K562 (cell line): ENCODE measurements around the gene TCEANC. TPM values are rescaled to one million over a fixed set of nuclear protein-coding genes. Genes with fewer than 3 reads are reported as not detected.
"Not testable (repeated sequence)": the region's sequence is repeated elsewhere in the genome, so short reads cannot be mapped to it uniquely, and the experiment has no call there.

ENCODE experiments used
- ATAC-seq: fragments of 200-7000 bp; cut with Tn5 transposase; 3 replicates; pipeline ENCODE4 v1.9.1; 2020; ENCODE audit warnings: moderate library complexity
- BruUV-seq: library from RNA; stranded (reverse); fragments of 400-500 nt; replicated peaks from 2 replicates; lab custom pipeline; 2021; lab: Mats Ljungman, UMichigan
- CTCF ChIA-PET: fragments of 300-600 bp; formaldehyde crosslinking; extraction: SDS; loops from one replicate; lab custom pipeline; 2021; ENCODE audit warnings: low intra/inter-chr PET ratio; lab: Yijun Ruan, JAX
- POLR2A ChIA-PET: fragments of 300-600, 350-650 bp; sonication (Branson Sonifier 250); formaldehyde crosslinking; extraction: SDS; loops from one replicate; lab custom pipeline; 2021; ENCODE audit warnings: antibody characterized with exemption, inconsistent platforms; lab: Yijun Ruan, JAX
- DNase-seq, 4 experiments: peaks; one replicate each; pipeline versions ENCODE4 v3.0.0 to v3.0.0-alpha.2; 2011 to 2018; ENCODE audit warnings: low spot score in 3 of 4, mixed read lengths in 3 of 4; ENCODE audit errors: extremely low read depth in 1 of 4
- FAIRE-seq: peaks from 2 replicates; lab custom pipeline; 2011; peaks lifted over from hg19 to GRCh38; lab: Jason Lieb, UNC
- H2AFZ ChIP-seq: 2 replicates; pipeline ENCODE4 v1.6.0; 2011; ENCODE audit warnings: low read depth, low read length, control low read depth, inconsistent platforms
- H3K27ac ChIP-seq: fragments of 200-600 bp; 3 replicates; pipeline ENCODE4 v1.8.0; 2011; ENCODE audit warnings: low read depth, mild to moderate bottlenecking, control low read depth, inconsistent platforms, low read length, moderate library complexity, mixed read lengths; ENCODE audit errors: extremely low read depth
- H3K27me3 ChIP-seq, 2 experiments: fragments of 300-600 bp in 1 of 2; 2 replicates in 1 of 2; 3 replicates in 1 of 2; pipeline versions ENCODE4 v1.6.0 to v1.8.0; 2011; ENCODE audit warnings: inconsistent platforms in 2 of 2, low read length in 2 of 2, mild to moderate bottlenecking in 1 of 2, mixed read lengths in 1 of 2, moderate library complexity in 1 of 2; ENCODE audit not compliant: control insufficient read depth in 2 of 2, insufficient read depth in 2 of 2
- H3K36me3 ChIP-seq: fragments of 300-600 bp; 3 replicates; pipeline ENCODE4 v1.8.0; 2011; ENCODE audit warnings: mild to moderate bottlenecking, low read length, inconsistent platforms; ENCODE audit not compliant: control insufficient read depth, insufficient read depth
- H3K4me1 ChIP-seq, 2 experiments: fragments of 200-600 bp in 1 of 2; replicated peaks in 1 of 2; 2 replicates in 1 of 2; 3 replicates in 1 of 2; pipeline versions ENCODE4 v1.5.1 to v1.8.0; 2011; ENCODE audit warnings: inconsistent platforms in 2 of 2, low read length in 2 of 2, mild to moderate bottlenecking in 1 of 2, mixed read lengths in 1 of 2, moderate library complexity in 1 of 2; ENCODE audit not compliant: control insufficient read depth in 2 of 2, insufficient read depth in 2 of 2
- H3K4me2 ChIP-seq: 2 replicates; pipeline ENCODE4 v1.6.1; 2011; ENCODE audit warnings: low read length, control low read depth, inconsistent platforms, mixed read lengths; ENCODE audit not compliant: insufficient read depth
- H3K4me3 ChIP-seq: fragments of 200-600 bp; sonication (generic), shearing (Covaris generic); 2 replicates; pipeline ENCODE4 v1.5.1; 2016; ENCODE audit warnings: control low read depth, inconsistent platforms
- H3K79me2 ChIP-seq: fragments of 200-600 bp; 3 replicates; pipeline ENCODE4 v1.8.0; 2011; ENCODE audit warnings: low read length, inconsistent platforms; ENCODE audit not compliant: control insufficient read depth, insufficient read depth
- H3K9ac ChIP-seq, 2 experiments: 2 replicates each; pipeline versions ENCODE4 v1.6.0 to v1.6.1; 2011; ENCODE audit warnings: low read depth in 2 of 2, low read length in 2 of 2, control low read depth in 1 of 2, inconsistent platforms in 1 of 2, mild to moderate bottlenecking in 1 of 2, mixed read lengths in 1 of 2; ENCODE audit not compliant: insufficient read depth in 1 of 2
- H3K9me1 ChIP-seq: one replicate; pipeline ENCODE4 v1.6.0; 2011; ENCODE audit warnings: inconsistent platforms, mild to moderate bottlenecking, low read length, moderate library complexity; ENCODE audit not compliant: control insufficient read depth, insufficient read depth
- H3K9me3 ChIP-seq: replicated peaks from 2 replicates; pipeline ENCODE4 v1.5.1; 2011; ENCODE audit warnings: low read depth, low read length, inconsistent platforms; ENCODE audit not compliant: control insufficient read depth, insufficient read depth
- H4K20me1 ChIP-seq: replicated peaks from 2 replicates; pipeline ENCODE4 v1.6.1; 2011; ENCODE audit warnings: low read length, inconsistent platforms, mixed read lengths; ENCODE audit not compliant: control insufficient read depth, insufficient read depth
- BRF1 ChIP-seq: IDR thresholded peaks from 3 replicates; pipeline ENCODE4 v1.6.1; 2011; ENCODE audit warnings: borderline replicate concordance, mild to moderate bottlenecking; ENCODE audit not compliant: insufficient read length; ENCODE audit errors: extremely low read depth
- CC2D1A ChIP-seq: fragments of 450-650 bp; IDR thresholded peaks from 2 replicates; pipeline ENCODE4 v1.6.1; 2017; ENCODE audit warnings: mild to moderate bottlenecking
- HMG20B ChIP-seq: fragments of 250-450 bp; sonication (Bioruptor Pico); IDR thresholded peaks from 2 replicates; pipeline ENCODE4 v1.5.0; 2021; ENCODE audit warnings: mild to moderate bottlenecking
- ILK ChIP-seq: fragments of 450-650 bp; IDR thresholded peaks from 2 replicates; pipeline ENCODE4 v1.6.1; 2016; ENCODE audit warnings: missing genetic modification characterization, low read depth, mild to moderate bottlenecking, missing compliant biosample characterization, moderate library complexity, borderline replicate concordance
- NCOA4 ChIP-seq: fragments of 450-650 bp; IDR thresholded peaks from 2 replicates; pipeline ENCODE4 v1.6.1; 2018; ENCODE audit warnings: mild to moderate bottlenecking; ENCODE audit not compliant: partially characterized antibody
- POLR2B ChIP-seq: fragments of 450-650 bp; IDR thresholded peaks from 2 replicates; pipeline ENCODE4 v1.6.1; 2018; ENCODE audit warnings: low read depth; ENCODE audit not compliant: partially characterized antibody
- RBM15 ChIP-seq: fragments of 200-400 bp; formaldehyde crosslinking; IDR thresholded peaks from 2 replicates; pipeline ENCODE4 v1.6.1; 2018; ENCODE audit warnings: mild to moderate bottlenecking, low read length, moderate library complexity; ENCODE audit not compliant: insufficient read depth
- U2AF1 ChIP-seq: fragments of 200-400 bp; formaldehyde crosslinking; optimal IDR thresholded peaks from 2 replicates; pipeline ENCODE3; 2017; ENCODE audit warnings: mild to moderate bottlenecking, low read depth, low read length, moderate library complexity
- ZBTB8A ChIP-seq: fragments of 450-650 bp; IDR thresholded peaks from 2 replicates; pipeline ENCODE4 v1.6.1; 2018; ENCODE audit warnings: mild to moderate bottlenecking, moderate library complexity; ENCODE audit not compliant: partially characterized antibody
- ZNF146 ChIP-seq: IDR thresholded peaks from one replicate; pipeline ENCODE4 v1.6.1; 2018; ENCODE audit warnings: missing compliant biosample characterization; ENCODE audit not compliant: unreplicated experiment
- WGBS: fragments of 100-300 bp; shearing (Covaris generic); methylation state at CpG from one replicate; pipeline ENCODE4 v1.1.6; 2016; ENCODE audit warnings: low coverage, mixed read lengths; ENCODE audit not compliant: insufficient coverage; ENCODE audit errors: missing lambda C conversion rate; 5-methylcytosine and 5-hydroxymethylcytosine counted together
- in situ Hi-C: fragments of 300-500 bp; cut with MboI; formaldehyde crosslinking; loops from 4 replicates; pipeline ENCODE4 v1.15.0; 2018; ENCODE audit warnings: inconsistent platforms, mixed read lengths
- intact Hi-C: fragments of 100-400 bp; cut with micrococcal nuclease; formaldehyde crosslinking; loops from 2 replicates; pipeline ENCODE4 v1.14.2; 2022
- polyA plus RNA-seq, 8 experiments: library from polyadenylated mRNA; depleted of rRNA in 4 of 8; stranded (reverse) in 5 of 8; unstranded in 3 of 8; fragments of >200 nt; fragmentation: Nextera tagmentation in 2 of 8; fragmentation: Illumina TruSeq in 1 of 8; extraction: Ambion mirVana in 2 of 8; extraction: Trizol in 1 of 8; gene quantifications; 2 replicates each; pipeline versions ENCODE4 v1.2.1 to v1.2.3, GENCODE V29; 2011 to 2014; ENCODE audit warnings: inconsistent platforms in 1 of 8, missing spikeins in 1 of 8
- total RNA-seq, 7 experiments: library from RNA; depleted of rRNA in 6 of 7; stranded (reverse); fragments of >200 nt in 6 of 7; fragmentation: Illumina TruSeq in 2 of 7; extraction: Trizol in 2 of 7; gene quantifications; 2 replicates each; pipeline versions ENCODE4 v1.2.1 to v1.2.3, GENCODE V29; 2011 to 2021; ENCODE audit warnings: low replicate concordance in 1 of 7
- TF ChIP-seq, protein P1 (sequence below): fragments of 450-650 bp; IDR thresholded peaks from 2 replicates; pipeline ENCODE4 v1.7.0; 2016; ENCODE audit warnings: borderline replicate concordance
- TF ChIP-seq, protein P2 (sequence below): fragments of 250-450 bp; sonication (Bioruptor Pico); IDR thresholded peaks from 2 replicates; pipeline ENCODE4 v1.5.0; 2022; ENCODE audit warnings: mild to moderate bottlenecking

Gene TCEANC
- total and polyA plus RNA-seq, 9 of the 15 experiments (the other 6 are each of a cell fraction or from before 2014, with no cell fraction given) = 1.2 to 2.8 (median 2.0) TPM

DNA sequence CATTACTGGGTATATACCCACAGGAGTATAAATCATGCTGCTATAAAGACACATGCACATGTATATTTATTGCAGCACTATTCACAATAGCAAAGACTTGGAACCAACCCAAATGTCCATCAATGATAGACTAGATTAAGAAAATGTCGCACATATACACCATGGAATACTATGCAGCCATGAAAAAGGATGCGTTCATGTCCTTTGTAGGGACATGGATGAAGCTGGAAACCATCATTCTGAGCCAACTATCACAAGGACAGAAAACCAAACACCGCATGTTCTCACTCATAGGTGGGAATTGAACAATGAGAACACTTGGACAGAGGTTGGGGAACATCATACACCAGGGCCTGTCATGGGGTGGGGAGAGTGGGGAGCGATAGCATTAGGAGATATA lies 26.8 kb downstream of the TCEANC start:
- H3K4me1 ChIP-seq, H3K27me3 ChIP-seq, CTCF ChIA-PET, H3K27ac ChIP-seq, in situ Hi-C loops, intact Hi-C loops, H3K9me1 ChIP-seq, FAIRE-seq, H2AFZ ChIP-seq, DNase-seq, BruUV-seq, H3K4me2 ChIP-seq, H3K79me2 ChIP-seq, H3K4me3 ChIP-seq, ATAC-seq, H3K9me3 ChIP-seq, H3K36me3 ChIP-seq, H4K20me1 ChIP-seq, H3K9ac ChIP-seq: not testable (repeated sequence)
- peak; percentile 65 for TF ChIP-seq ZNF146 (CRISPR knock-in tag)
- WGBS = 21% methylated on average over 2 of the region's 4 CpGs
- POLR2A ChIA-PET = interaction anchor here (1.6 kb wide), 1 partner anchor 19 kb away, joined by 4 read pairs; no protein-coding TSS in a partner anchor

DNA sequence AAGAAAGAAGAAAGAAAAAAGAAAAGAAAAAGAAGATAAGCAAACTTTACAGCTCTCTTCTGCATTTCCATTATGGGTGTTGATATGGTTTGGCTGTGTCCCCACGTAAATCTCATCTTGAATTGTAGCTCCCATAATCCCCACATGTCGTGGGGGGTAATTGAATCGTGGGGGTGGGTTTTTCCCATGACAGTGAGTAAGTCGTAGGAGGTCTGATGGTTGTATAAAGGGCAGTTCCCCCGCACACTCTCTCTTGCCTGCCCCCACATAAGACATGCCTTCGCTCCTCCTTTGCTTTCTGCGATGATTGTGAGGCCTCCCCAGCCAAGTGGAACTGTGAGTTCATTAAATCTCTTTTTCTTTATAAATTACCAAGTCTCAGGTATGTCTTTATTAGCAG lies 28.7 kb downstream of the TCEANC start:
- intact Hi-C loops = no loop called here
- H3K27me3 ChIP-seq = no peaks in the 10 kb centered on the region
- ATAC-seq (no peak), FAIRE-seq (no peak), DNase-seq (no peak)
- no peak overlapping the region for H3K27ac ChIP-seq
- WGBS = 60% methylated on average over 7 of the region's 7 CpGs
- H4K20me1 ChIP-seq = no peaks in the 10 kb centered on the region
- no peaks in the 10 kb centered on the region for H3K9me1 ChIP-seq
- no peak overlapping the region for H2AFZ ChIP-seq
- H3K4me1 ChIP-seq = no peaks in the 10 kb centered on the region
- H3K9ac ChIP-seq = no peak overlapping the region
- no peak overlapping the region for H3K4me2 ChIP-seq
- no peak overlapping the region for H3K4me3 ChIP-seq
- H3K36me3 ChIP-seq = no peaks in the 10 kb centered on the region
- H3K79me2 ChIP-seq = no peaks in the 10 kb centered on the region
- BruUV-seq = no TSS peak
- ChIA-PET CTCF (no interaction called here), POLR2A (no interaction called here)
- H3K9me3 ChIP-seq = no peaks in the 10 kb centered on the region
- in situ Hi-C loops = no loop called here
- TF ChIP-seq BRF1 (no peak), ILK (tag) (no peak), ZBTB8A (no peak), HMG20B (no peak), CC2D1A (no peak), NCOA4 (no peak), POLR2B (no peak), U2AF1 (no peak), RBM15 (no peak)
- TF ChIP-seq, protein P1, sequence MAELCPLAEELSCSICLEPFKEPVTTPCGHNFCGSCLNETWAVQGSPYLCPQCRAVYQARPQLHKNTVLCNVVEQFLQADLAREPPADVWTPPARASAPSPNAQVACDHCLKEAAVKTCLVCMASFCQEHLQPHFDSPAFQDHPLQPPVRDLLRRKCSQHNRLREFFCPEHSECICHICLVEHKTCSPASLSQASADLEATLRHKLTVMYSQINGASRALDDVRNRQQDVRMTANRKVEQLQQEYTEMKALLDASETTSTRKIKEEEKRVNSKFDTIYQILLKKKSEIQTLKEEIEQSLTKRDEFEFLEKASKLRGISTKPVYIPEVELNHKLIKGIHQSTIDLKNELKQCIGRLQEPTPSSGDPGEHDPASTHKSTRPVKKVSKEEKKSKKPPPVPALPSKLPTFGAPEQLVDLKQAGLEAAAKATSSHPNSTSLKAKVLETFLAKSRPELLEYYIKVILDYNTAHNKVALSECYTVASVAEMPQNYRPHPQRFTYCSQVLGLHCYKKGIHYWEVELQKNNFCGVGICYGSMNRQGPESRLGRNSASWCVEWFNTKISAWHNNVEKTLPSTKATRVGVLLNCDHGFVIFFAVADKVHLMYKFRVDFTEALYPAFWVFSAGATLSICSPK = no peak
- TF ChIP-seq, protein P2, sequence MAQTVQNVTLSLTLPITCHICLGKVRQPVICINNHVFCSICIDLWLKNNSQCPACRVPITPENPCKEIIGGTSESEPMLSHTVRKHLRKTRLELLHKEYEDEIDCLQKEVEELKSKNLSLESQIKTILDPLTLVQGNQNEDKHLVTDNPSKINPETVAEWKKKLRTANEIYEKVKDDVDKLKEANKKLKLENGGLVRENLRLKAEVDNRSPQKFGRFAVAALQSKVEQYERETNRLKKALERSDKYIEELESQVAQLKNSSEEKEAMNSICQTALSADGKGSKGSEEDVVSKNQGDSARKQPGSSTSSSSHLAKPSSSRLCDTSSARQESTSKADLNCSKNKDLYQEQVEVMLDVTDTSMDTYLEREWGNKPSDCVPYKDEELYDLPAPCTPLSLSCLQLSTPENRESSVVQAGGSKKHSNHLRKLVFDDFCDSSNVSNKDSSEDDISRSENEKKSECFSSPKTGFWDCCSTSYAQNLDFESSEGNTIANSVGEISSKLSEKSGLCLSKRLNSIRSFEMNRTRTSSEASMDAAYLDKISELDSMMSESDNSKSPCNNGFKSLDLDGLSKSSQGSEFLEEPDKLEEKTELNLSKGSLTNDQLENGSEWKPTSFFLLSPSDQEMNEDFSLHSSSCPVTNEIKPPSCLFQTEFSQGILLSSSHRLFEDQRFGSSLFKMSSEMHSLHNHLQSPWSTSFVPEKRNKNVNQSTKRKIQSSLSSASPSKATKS (CRISPR knock-in tag) = no peak
